NCI-H187 (cell line): ENCODE measurements around the gene PRICKLE2.

Experiments used
- DNase-seq, 2 experiments: peaks; one replicate each; lab custom pipeline; 2025; lab: John Stamatoyannopoulos, UW

The PRICKLE2 gene

DNA sequence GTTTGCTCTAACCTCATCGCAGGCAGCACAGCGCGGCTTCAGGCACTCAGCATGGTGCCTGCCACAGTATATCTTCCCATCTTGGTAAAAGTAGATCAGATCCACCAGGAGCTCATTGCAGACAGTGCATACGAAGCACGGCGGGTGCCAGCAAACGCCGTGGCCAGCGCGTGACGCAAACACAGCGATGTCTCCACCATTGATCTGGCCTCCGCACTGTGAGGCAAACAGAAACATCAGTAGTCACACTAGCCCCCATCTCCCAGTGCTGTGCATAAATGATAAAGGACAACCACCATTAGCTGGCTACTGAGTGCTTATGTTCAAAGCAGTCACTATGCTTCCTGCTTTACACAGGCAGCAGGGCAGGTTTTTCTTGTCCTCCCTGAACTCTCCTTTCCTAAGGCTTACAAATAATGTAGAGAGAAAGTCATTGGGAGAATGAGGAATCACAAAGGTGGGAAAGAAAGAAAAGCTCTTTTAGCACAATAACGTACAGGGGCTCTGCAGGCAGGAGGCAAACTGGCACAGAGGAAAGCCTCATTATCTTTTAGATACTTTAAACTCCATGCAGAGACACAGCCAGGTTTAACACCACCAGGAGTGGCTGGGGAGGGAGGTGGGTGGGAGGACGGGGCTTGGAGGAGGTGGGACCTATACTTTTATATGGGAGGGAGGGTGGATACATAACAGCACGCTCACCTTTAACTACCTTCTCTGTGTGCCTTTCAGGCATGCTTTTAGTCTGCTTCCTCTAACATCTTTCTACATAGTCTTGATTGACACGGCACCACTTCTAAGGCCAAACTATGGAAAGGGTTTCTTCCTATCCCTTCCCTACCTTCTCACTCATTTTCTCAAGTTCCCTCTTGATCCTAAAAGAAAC is 67.9 kb downstream of the PRICKLE2 start:
- no peak for DNase-seq

GRCh38 chr3:64155328-64155727 is 69.9 kb downstream of the PRICKLE2 start:
- no peak for DNase-seq

DNA sequence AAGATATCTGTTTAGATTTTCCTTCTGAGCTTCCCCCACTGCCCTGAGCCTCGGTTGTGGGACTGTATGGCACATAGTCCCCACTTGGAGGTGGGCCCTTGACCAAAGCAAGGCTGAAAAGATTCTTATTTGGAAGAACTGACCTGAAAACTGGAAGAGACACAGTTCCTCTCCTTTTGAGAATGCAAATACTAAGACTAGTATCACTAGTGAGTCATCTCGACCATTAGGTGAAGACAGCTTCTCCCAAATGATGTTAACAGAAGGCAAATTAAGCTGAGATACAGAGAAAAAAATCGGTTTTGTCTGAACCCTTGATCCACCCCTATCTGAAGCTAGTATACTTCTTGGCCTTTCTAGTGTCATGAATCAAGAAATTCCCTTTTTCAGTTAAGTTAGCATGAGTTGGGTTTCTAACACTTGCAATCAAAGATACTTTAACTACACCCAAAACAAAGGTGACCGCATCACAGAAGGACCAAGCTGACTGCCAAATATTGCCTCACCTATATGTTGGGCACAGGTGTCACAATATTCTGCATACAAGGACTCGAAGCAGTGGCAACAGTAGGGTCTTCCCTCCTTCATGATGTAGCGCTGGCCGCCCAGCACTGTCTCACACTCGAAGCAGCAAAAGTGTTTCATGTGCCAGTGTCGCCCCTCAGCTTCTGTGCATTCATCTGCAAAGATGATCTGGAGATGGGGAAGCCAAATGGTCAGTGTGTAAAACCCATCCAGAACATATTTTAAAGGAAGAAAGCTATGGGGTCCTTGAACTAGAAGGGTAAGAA is 72.4 kb downstream of the PRICKLE2 start:
- DNase-seq, result no peak

DNA sequence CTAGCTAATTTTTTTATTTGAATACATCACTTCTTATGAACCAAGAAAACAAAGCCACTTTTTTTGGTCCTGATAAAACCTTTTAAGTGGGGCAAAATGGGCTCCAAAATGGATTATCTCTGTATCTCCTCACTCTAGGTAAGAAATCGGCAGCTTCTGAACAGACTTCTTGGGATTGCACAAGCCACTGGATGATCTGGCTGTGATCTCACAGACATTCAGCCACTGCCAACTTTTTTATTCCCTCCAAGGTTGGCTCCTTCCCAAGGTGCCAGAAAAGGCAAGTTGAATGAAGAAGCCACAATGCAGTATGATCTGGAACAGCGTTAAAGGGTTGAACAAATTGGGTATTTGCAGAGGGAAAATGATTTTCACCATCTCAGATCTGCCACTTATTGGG is 73.2 kb downstream of the PRICKLE2 start:
- DNase-seq, result no peak

GRCh38 chr3:64151342-64151871 is 73.9 kb downstream of the PRICKLE2 start:
- DNase-seq, result no peak

GRCh38 chr3:64150623-64151207 is 74.6 kb downstream of the PRICKLE2 start:
- peak in 1 of 2 experiments; percentile 12 for DNase-seq

GRCh38 chr3:64149886-64150285 is 75.4 kb downstream of the PRICKLE2 start:
- no peak for DNase-seq

DNA sequence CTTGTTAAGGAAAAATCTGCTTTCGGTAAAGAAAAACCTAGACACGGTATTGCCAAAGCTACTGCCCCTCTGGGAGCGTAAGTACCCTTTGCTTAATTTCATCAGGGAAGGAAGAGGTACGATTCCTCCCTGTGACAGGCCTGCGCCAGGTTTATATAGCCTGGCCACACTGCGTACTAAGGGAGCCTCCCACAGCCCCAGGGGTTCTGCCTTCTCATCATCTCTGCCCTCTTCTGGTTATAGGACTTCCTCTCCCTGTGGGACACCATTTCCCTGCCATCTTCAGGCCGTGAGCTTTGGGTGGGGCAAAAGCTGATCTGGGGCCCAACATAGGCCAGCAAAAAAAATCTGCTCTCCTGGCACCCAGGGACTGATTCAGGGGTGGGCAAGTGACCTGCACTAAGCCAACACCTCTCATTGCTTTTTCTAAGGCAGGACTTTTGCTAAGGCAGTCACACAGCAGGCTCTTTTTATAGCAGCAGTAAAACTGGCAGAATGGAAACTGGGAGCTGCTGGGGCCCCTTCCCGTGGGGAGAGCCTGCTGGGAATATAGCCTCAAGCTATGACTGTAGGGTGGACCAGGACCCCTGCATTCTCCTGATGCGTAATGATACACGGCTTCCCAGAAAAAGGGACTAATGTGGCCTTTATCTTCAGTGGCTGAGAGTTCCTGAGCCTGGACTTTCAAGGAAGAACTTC is 76.2 kb downstream of the PRICKLE2 start:
- no peak for DNase-seq

GRCh38 chr3:64147211-64147610 is 78.1 kb downstream of the PRICKLE2 start:
- DNase-seq, result no peak

DNA sequence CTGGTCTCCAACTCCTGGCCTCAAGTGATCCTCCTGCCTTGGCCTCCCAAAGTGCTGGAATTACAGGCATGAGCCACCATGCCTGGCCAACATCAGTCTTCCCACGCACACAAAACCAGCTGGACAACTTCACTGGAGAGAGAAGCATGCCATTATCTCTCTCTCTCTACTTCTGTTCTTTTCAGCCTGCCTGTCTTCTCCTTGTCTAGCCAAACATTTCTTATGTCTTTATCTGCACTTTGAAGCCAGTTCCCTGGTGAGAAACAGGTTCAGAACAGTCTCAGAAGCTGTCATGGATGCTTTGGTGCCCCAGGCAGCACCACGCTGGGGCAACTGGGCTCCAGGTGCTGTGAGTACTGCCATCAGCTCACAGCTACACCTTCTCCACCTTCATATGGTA is 79.8 kb downstream of the PRICKLE2 start:
- DNase-seq, result no peak

GRCh38 chr3:64144241-64144900 is 80.9 kb downstream of the PRICKLE2 start:
- no peak for DNase-seq

- DNase-seq, result no peak
Measured at GRCh38 chr3:64143409-64144130, 81.7 kb downstream of the PRICKLE2 start.

DNA sequence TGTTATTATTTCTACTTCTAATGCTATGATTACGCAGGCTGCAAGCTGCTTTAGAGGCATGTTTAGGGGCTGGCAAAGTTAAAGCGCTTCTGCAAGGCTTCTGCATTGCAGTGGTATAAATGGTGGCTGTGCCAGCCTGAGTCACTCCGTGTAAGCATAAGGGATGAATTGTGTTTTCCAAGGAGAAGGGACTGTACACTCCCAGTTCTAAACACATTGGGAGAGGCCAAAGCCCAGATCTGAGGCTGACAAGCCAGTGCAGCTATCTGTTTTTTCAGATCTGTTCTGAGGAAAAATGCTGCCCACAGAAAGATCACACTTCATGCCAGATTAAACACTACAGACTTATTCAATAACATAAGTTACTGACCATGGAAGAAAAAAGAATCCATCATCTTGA is 83.8 kb downstream of the PRICKLE2 start:
- no peak for DNase-seq

GRCh38 chr3:64140651-64141050 is 84.6 kb downstream of the PRICKLE2 start:
- DNase-seq, result no peak

GRCh38 chr3:64138656-64139375 is 86.5 kb downstream of the PRICKLE2 start:
- no peak for DNase-seq

DNA sequence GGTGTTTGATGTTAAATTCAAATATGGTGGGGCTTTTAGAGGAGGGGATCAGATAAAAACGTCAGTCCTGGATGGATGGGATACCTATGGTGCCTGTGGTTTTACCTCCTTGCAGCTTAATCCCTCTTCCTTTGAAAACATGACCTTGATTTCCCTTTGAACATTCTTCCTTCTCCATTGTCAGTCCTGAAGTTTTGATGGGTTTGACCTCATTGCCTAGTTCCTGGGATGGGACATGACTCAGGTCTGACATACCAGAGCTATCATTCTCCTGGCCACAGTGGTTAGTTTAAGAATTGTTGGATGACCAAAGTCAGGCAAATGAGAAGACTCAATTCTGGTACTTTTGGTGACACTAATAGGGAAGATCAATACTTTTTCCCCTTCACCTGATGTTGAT is 87.2 kb downstream of the PRICKLE2 start:
- no peak for DNase-seq

DNA sequence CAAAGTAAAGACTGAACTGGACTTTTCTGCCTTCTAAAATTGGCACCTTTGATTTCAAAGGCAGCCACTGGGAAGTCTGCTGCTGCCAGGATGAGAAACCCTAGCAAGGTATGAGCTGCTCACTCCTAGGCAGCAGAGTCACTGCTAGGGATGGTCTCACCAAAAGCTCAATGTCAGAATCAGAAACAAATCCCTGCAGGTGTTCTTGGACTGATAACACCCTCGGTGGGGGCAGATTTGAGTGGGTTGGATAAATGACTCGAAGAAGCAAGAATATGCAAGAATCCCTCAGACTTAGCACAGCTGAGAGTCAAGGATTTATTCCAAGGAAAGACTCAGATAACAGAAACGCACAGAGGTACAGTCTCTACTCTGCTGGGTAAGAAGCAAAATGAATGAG is 90.4 kb downstream of the PRICKLE2 start:
- no peak for DNase-seq

- no peak for DNase-seq
Measured at GRCh38 chr3:64133987-64134386, 91.3 kb downstream of the PRICKLE2 start.

- no peak for DNase-seq
Measured at GRCh38 chr3:64133272-64133671, 92.0 kb downstream of the PRICKLE2 start.
